MM.1S (cell line): ENCODE data around the gene MXRA7.
"Not testable (repeated sequence)": the region's sequence is repeated elsewhere in the genome, so short reads cannot be mapped to it uniquely, and the experiment has no call there.

Experiments used
- DNase-seq: peaks from one replicate; pipeline ENCODE4 v3.0.0-alpha.2; 2015
- H2AFZ ChIP-seq: fragments of 300-600 bp; sonication (generic); 2 replicates; pipeline ENCODE4 v1.6.0; 2016; ENCODE audit warnings: antibody characterized with exemption, low read length
- H3F3A ChIP-seq: fragments of 300-600 bp; sonication (generic); 2 replicates; pipeline ENCODE4 v1.6.1; 2016; ENCODE audit warnings: mild to moderate bottlenecking, antibody characterized with exemption, low read length, moderate library complexity, mixed read lengths; ENCODE audit not compliant: insufficient read depth
- H3K27ac ChIP-seq: fragments of 300-600 bp; sonication (generic); 2 replicates; pipeline ENCODE4 v1.5.1; 2016; ENCODE audit warnings: mild to moderate bottlenecking, low read length
- H3K27me3 ChIP-seq: fragments of 300-600 bp; sonication (generic); replicated peaks from 2 replicates; pipeline ENCODE4 v1.6.0; 2016; ENCODE audit warnings: low read length; ENCODE audit not compliant: insufficient read depth
- H3K36me3 ChIP-seq: fragments of 300-600 bp; sonication (generic); replicated peaks from 2 replicates; pipeline ENCODE4 v1.6.1; 2016; ENCODE audit warnings: mild to moderate bottlenecking, low read length, mixed read lengths; ENCODE audit not compliant: insufficient read depth
- H3K4me1 ChIP-seq: fragments of 300-600 bp; sonication (generic); 2 replicates; pipeline ENCODE4 v1.6.1; 2016; ENCODE audit warnings: low read length, mixed read lengths
- H3K4me2 ChIP-seq: fragments of 300-600 bp; sonication (generic); 2 replicates; pipeline ENCODE4 v1.6.0; 2016; ENCODE audit warnings: low read depth, low read length
- H3K4me3 ChIP-seq: fragments of 300-600 bp; sonication (generic); 2 replicates; pipeline ENCODE4 v1.5.1; 2016; ENCODE audit warnings: low read length, mixed read lengths
- H3K79me2 ChIP-seq: fragments of 300-600 bp; sonication (generic); 2 replicates; pipeline ENCODE4 v1.6.1; 2016; ENCODE audit warnings: mixed run types, low read length, mixed read lengths
- H3K9ac ChIP-seq: fragments of 300-600 bp; sonication (generic); 2 replicates; pipeline ENCODE4 v1.6.1; 2016; ENCODE audit warnings: low read length, mixed read lengths
- H3K9me2 ChIP-seq: fragments of 300-600 bp; sonication (generic); replicated peaks from 2 replicates; pipeline ENCODE4 v1.6.1; 2016; ENCODE audit warnings: mild to moderate bottlenecking, low read length, mixed read lengths; ENCODE audit not compliant: insufficient read depth
- H3K9me3 ChIP-seq: fragments of 300-600 bp; sonication (generic); replicated peaks from 2 replicates; pipeline ENCODE4 v1.6.1; 2016; ENCODE audit warnings: mild to moderate bottlenecking, low read length, mixed read lengths; ENCODE audit not compliant: insufficient read depth
- H4K20me1 ChIP-seq: fragments of 300-600 bp; sonication (generic); 2 replicates; pipeline ENCODE4 v1.6.1; 2016; ENCODE audit warnings: mild to moderate bottlenecking, low read length, moderate library complexity, mixed read lengths; ENCODE audit not compliant: insufficient read depth
- EZH2 ChIP-seq: fragments of 300-600 bp; sonication (generic); optimal IDR thresholded peaks from 2 replicates; pipeline ENCODE3; 2017; ENCODE audit warnings: low read depth, mild to moderate bottlenecking, antibody characterized with exemption, low read length, mixed read lengths
- EZH2phosphoT487 ChIP-seq: fragments of 300-600 bp; sonication (generic); IDR thresholded peaks from 2 replicates; pipeline ENCODE4 v1.6.1; 2018; ENCODE audit warnings: antibody characterized with exemption, low read length
- TF ChIP-seq, protein P1 (sequence below): fragments of 300-600 bp; sonication (generic); IDR thresholded peaks from 2 replicates; pipeline ENCODE4 v1.5.1; 2016; ENCODE audit warnings: antibody characterized with exemption, low read length, mixed read lengths

MXRA7 gene

DNA sequence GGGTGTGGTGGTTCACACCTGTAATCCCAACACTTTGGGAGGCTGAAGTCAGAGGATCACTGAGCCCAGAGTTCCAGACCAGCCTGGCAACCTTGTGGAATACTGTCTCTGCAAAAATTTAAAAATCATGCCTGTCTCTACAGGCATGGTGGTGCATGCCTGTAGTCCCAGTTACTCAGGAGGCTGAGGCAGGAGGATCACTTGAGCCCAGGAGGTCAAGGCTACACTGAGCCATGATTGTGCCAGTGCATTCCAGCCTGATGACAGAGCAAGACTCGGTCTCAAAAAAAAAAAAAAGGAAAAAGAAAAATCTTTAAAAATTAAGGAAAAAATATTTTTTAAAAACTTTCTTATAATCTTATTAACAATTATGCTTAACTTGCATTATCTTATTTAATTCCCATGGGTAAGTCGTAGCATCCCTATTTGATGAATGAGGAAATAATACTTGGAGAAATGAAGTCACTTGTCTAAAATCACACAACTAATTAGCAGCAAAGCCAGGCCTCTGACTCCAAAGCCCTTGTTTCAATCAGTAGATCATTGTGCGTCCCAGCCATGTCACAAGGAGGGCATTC, 40.7 kb upstream of the MXRA7 start:
- Histone ChIP-seq H2AFZ (no peak overlapping the region), H3K4me3 (no peak overlapping the region), H3K9ac (no peak overlapping the region), H3K79me2 (no peaks in the 10 kb centered on the region), H3K4me1 (peaks cover 9% of the 10 kb centered on the region), H3K27ac (no peak overlapping the region), H3K36me3 (peaks cover 3% of the 10 kb centered on the region; the same call in 1 of the 2 replicates), H3F3A (no peaks in the 10 kb centered on the region), H3K9me2 (no peaks in the 10 kb centered on the region), H3K9me3 (no peaks in the 10 kb centered on the region), H4K20me1 (no peaks in the 10 kb centered on the region), H3K4me2 (no peak overlapping the region), H3K27me3 (no peaks in the 10 kb centered on the region)
- DNase-seq = no peak
- TF ChIP-seq EZH2 (no peak), EZH2phosphoT487 (no peak)
- TF ChIP-seq, protein P1, sequence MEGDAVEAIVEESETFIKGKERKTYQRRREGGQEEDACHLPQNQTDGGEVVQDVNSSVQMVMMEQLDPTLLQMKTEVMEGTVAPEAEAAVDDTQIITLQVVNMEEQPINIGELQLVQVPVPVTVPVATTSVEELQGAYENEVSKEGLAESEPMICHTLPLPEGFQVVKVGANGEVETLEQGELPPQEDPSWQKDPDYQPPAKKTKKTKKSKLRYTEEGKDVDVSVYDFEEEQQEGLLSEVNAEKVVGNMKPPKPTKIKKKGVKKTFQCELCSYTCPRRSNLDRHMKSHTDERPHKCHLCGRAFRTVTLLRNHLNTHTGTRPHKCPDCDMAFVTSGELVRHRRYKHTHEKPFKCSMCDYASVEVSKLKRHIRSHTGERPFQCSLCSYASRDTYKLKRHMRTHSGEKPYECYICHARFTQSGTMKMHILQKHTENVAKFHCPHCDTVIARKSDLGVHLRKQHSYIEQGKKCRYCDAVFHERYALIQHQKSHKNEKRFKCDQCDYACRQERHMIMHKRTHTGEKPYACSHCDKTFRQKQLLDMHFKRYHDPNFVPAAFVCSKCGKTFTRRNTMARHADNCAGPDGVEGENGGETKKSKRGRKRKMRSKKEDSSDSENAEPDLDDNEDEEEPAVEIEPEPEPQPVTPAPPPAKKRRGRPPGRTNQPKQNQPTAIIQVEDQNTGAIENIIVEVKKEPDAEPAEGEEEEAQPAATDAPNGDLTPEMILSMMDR = no peak

DNA sequence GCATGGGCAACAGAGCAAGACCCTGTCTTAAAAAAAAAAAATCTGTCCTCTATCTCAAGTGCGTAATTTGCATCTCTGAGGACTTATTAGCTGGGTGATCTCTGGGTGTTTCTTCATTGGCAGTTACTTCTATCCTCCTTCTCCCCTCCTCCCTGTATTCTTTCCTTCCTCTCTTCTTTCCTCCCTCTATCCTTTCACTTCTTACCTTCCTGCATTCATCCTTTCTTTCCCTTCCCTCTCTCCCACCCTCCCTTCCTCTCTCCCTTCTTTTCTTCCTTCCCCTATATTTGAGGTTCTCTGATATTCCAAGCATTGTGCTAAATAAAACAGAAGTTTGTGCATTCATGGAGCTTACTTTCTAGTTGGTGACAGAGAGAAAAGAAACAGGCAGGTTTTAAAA, 37.9 kb upstream of the MXRA7 start:
- Histone ChIP-seq H3K4me1 (peaks cover 8% of the 10 kb centered on the region), H3K9me3 (no peaks in the 10 kb centered on the region), H3K4me2 (no peak overlapping the region), H4K20me1 (no peaks in the 10 kb centered on the region), H3K4me3 (no peak overlapping the region), H3F3A (no peaks in the 10 kb centered on the region), H3K9me2 (no peaks in the 10 kb centered on the region), H3K36me3 (no peaks in the 10 kb centered on the region), H3K27ac (no peak overlapping the region), H3K9ac (no peak overlapping the region), H2AFZ (no peak overlapping the region), H3K79me2 (no peaks in the 10 kb centered on the region), H3K27me3 (no peaks in the 10 kb centered on the region)
- TF ChIP-seq, protein P1 = no peak
- TF ChIP-seq EZH2 = no peak
- TF ChIP-seq EZH2phosphoT487 = no peak
- no peak for DNase-seq

DNA sequence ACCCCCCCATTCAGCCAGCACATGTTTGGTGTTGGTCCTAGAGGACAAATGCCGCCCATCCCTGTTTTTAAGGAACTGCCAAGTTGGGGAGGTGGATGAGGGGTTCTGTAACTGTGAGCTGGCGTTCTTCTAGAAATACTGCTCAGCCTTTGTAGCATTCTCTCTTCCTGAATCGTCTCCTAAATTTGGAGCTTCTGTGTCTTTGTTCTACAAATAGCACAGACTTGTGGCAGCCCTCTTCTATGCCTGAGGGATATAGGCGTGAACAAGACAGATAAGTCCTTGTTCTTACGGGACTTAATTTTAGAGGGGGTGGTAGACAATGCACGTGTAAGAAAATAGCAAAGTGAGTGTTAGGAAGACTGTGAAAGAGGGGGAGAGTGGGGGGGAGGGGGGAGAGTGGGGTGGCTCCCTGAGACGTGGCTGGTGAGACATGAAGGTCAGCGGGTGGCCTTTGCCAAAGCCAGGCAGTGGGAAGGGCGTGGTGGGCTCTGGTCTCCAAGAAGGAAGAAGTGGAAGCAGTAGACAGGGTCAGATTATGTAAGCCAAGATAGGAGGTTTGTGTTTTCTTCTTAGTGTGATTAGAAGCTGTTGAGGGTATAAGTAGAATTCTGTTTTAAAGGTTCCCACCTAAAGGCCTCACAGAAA, 37.1 kb upstream of the MXRA7 start:
- H3K4me2 ChIP-seq = no peak overlapping the region
- no peaks in the 10 kb centered on the region for H3K36me3 ChIP-seq
- TF ChIP-seq EZH2phosphoT487 (no peak), EZH2 (no peak)
- TF ChIP-seq, protein P1 = no peak

DNA sequence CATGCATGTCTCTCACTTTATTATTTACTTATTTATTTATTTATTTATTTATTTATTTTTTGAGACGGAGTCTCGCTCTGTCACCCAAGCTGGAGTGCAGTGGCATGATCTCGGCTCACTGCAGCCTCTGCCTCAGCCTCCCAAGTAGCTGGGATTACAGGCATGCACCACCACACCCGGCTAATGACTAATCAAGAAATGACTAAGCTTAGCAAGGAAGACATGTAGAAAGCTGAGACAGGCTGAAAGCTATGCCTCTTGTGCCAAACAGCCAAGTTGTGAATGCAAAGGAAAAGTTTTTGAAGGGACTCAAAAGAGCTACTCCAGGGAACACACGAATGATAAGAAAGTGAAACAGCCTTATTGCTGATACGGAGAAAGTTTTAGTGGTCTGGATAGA, 35.0 kb upstream of the MXRA7 start:
- not testable (repeated sequence) for DNase-seq, H3K27me3 ChIP-seq, H2AFZ ChIP-seq

More for the DNA sequence above, 37.1 kb upstream of the MXRA7 start:
- Histone ChIP-seq H4K20me1 (no peaks in the 10 kb centered on the region), H3K9me2 (no peaks in the 10 kb centered on the region), H3K79me2 (no peaks in the 10 kb centered on the region), H3K27me3 (no peaks in the 10 kb centered on the region), H3K9ac (no peak overlapping the region), H3K9me3 (no peaks in the 10 kb centered on the region), H3K4me1 (no peaks in the 10 kb centered on the region), H3K4me3 (no peak overlapping the region), H2AFZ (no peak overlapping the region), H3F3A (no peaks in the 10 kb centered on the region), H3K27ac (no peak overlapping the region)
- DNase-seq = no peak

More for the DNA sequence above, 35.0 kb upstream of the MXRA7 start:
- H3K36me3 ChIP-seq, H4K20me1 ChIP-seq, H3F3A ChIP-seq, H3K9me2 ChIP-seq, H3K79me2 ChIP-seq, H3K4me3 ChIP-seq, H3K4me2 ChIP-seq, H3K27ac ChIP-seq, H3K4me1 ChIP-seq, H3K9me3 ChIP-seq, H3K9ac ChIP-seq: not testable (repeated sequence)
